ENCODE results near the gene HIGD1C.
"Not testable (repeated sequence)": the region's sequence is repeated elsewhere in the genome, so short reads cannot be mapped to it uniquely, and the experiment has no call there.

Gene HIGD1C

GRCh38 chr12:50949801-50950302, 2.5 kb upstream of the HIGD1C start:
- no peak for DNase-seq (ENCODE audit: extremely low read depth, low read depth)
- H3K4me3 ChIP-seq (replicated peaks; ENCODE audit: low read depth, low read length): no peak overlapping the region
- no peak for TF ChIP-seq CTCF (IDR thresholded peaks at IDR 0.05; ENCODE audit: low read depth, low read length, missing control alignments)

GRCh38 chr12:50951112-50951511, 1.2 kb upstream of the HIGD1C start:
- no peak overlapping the region for H3K4me3 ChIP-seq (replicated peaks; ENCODE audit: low read depth, low read length)
- DNase-seq (ENCODE audit: extremely low read depth, low read depth): no peak
- no peak for TF ChIP-seq CTCF (IDR thresholded peaks at IDR 0.05; ENCODE audit: low read depth, low read length, missing control alignments)

GRCh38 chr12:50953047-50953446, 703 bp downstream of the HIGD1C start:
- H3K4me3 ChIP-seq (replicated peaks; ENCODE audit: low read depth, low read length): no peak overlapping the region
- no peak for TF ChIP-seq CTCF (IDR thresholded peaks at IDR 0.05; ENCODE audit: low read depth, low read length, missing control alignments)
- DNase-seq (ENCODE audit: extremely low read depth, low read depth): no peak

- DNase-seq (ENCODE audit: extremely low read depth, low read depth); H3K4me3 ChIP-seq (replicated peaks; ENCODE audit: low read depth, low read length): not testable (repeated sequence)
Observed at GRCh38 chr12:50954789-50955188, 2.4 kb downstream of the HIGD1C start.

- H3K4me3 ChIP-seq (replicated peaks; ENCODE audit: low read depth, low read length): no peak overlapping the region
- no peak for DNase-seq (ENCODE audit: extremely low read depth, low read depth)
- TF ChIP-seq CTCF (IDR thresholded peaks at IDR 0.05; ENCODE audit: low read depth, low read length, missing control alignments): no peak
Observed at GRCh38 chr12:50955288-50955687, 2.9 kb downstream of the HIGD1C start.

GRCh38 chr12:50955697-50956096, 3.4 kb downstream of the HIGD1C start:
- H3K4me3 ChIP-seq (replicated peaks; ENCODE audit: low read depth, low read length): no peak overlapping the region
- no peak for DNase-seq (ENCODE audit: extremely low read depth, low read depth)
- no peak for TF ChIP-seq CTCF (IDR thresholded peaks at IDR 0.05; ENCODE audit: low read depth, low read length, missing control alignments)

GRCh38 chr12:50960130-50960529, 7.8 kb downstream of the HIGD1C start:
- DNase-seq (ENCODE audit: extremely low read depth, low read depth): no peak
- H3K4me3 ChIP-seq (replicated peaks; ENCODE audit: low read depth, low read length): no peak overlapping the region
- TF ChIP-seq CTCF (IDR thresholded peaks at IDR 0.05; ENCODE audit: low read depth, low read length, missing control alignments): no peak
